ENCODE results near the gene PPP1R11.

DNA sequence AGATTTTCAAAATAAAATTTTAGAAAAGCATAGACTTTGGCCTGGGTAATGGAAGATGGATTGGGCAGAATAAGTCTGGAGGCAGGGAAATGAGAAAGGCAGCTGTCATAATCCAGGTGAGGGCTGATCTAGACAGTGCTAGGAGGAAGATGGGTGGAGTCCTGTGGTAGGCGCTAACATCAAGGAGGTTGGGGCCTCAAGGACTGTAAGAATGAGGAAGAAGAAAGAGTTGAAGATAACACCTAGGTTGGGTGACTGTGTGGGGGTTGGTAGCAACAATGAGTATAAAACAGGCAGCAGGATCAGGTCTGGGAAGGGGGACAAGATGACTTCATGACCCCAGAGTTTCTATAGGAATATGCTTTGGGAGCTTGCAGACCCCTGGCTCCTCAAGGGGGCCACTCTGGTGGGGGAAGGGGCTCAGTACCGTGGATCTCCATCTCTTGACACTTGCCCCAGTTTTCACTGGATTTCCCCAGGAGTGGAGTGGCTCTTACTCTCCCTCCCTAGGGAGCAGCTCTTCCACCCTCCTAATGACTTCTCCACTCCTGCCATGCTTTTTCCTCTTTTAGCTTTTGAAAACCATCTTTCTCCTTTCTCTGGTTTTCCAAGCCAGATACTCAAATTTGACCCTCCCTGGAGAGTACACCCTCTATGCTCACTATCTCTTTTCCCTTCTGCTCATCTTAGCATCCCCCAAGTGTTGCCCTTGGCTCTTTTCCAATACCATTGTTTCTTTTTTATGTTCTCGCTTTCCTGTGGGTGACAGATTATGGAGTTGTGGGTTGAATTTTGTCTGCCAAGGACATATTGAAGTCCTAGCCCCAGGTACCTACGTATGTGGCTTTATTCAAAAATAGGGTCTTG, 31.1 kb downstream of the PPP1R11 start:
- TF ChIP-seq, protein P1, sequence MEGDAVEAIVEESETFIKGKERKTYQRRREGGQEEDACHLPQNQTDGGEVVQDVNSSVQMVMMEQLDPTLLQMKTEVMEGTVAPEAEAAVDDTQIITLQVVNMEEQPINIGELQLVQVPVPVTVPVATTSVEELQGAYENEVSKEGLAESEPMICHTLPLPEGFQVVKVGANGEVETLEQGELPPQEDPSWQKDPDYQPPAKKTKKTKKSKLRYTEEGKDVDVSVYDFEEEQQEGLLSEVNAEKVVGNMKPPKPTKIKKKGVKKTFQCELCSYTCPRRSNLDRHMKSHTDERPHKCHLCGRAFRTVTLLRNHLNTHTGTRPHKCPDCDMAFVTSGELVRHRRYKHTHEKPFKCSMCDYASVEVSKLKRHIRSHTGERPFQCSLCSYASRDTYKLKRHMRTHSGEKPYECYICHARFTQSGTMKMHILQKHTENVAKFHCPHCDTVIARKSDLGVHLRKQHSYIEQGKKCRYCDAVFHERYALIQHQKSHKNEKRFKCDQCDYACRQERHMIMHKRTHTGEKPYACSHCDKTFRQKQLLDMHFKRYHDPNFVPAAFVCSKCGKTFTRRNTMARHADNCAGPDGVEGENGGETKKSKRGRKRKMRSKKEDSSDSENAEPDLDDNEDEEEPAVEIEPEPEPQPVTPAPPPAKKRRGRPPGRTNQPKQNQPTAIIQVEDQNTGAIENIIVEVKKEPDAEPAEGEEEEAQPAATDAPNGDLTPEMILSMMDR (IDR thresholded peaks at IDR 0.05), result no peak
- no peak for TF ChIP-seq POLR2A (IDR thresholded peaks at IDR 0.05)

Data from esophagus squamous epithelium (tissue), 4 donors.